Heart left ventricle (tissue), 16 donors: ENCODE results near the gene UGT1A7. TPM values are rescaled to one million over a fixed set of nuclear protein-coding genes. Genes with fewer than 3 reads are reported as not detected.

Experiments used
- ATAC-seq, 4 donors: fragments of 200-7000 bp; cut with Tn5 transposase; one replicate each; pipeline ENCODE4 v1.9.1; 2020 to 2022; ENCODE audit warnings: moderate library complexity in 4 of 4, mild to moderate bottlenecking in 3 of 4, moderate number of reproducible peaks in 1 of 4
- DNase-seq, 5 donors: peaks; one replicate each; pipeline ENCODE4 v3.0.0-alpha.2; 2020
- H3K27ac ChIP-seq, 12 donors: fragments of 200-600 bp; sonication (generic) in 4 of 12; one replicate each; pipeline versions ENCODE4 v1.5.0 to v1.8.0; 2016 to 2022; ENCODE audit warnings: mild to moderate bottlenecking in 2 of 12
- H3K27me3 ChIP-seq, 9 donors: fragments of 200-600 bp; sonication (generic) in 2 of 9; one replicate each; pipeline versions ENCODE4 v1.5.1 to v1.8.0; 2016 to 2022; ENCODE audit warnings: mild to moderate bottlenecking in 3 of 9
- H3K36me3 ChIP-seq, 9 donors: fragments of 200-600 bp; sonication (generic) in 2 of 9; one replicate each; pipeline versions ENCODE4 v1.5.0 to v1.8.0; 2018 to 2022; ENCODE audit warnings: mild to moderate bottlenecking in 2 of 9
- H3K4me1 ChIP-seq, 12 donors: fragments of 200-600 bp; sonication (generic) in 4 of 12; one replicate each; pipeline versions ENCODE4 v1.5.0 to v1.8.0; 2016 to 2022; ENCODE audit warnings: mild to moderate bottlenecking in 3 of 12
- H3K4me3 ChIP-seq, 12 donors: fragments of 200-600 bp; sonication (generic) in 4 of 12; one replicate each; pipeline versions ENCODE4 v1.5.0 to v1.8.0; 2017 to 2022; ENCODE audit warnings: mild to moderate bottlenecking in 9 of 12, moderate library complexity in 4 of 12
- H3K9me3 ChIP-seq, 12 donors: fragments of 200-600 bp; sonication (generic) in 4 of 12; one replicate each; pipeline versions ENCODE4 v1.5.0 to v1.8.0; 2016 to 2022; ENCODE audit warnings: mild to moderate bottlenecking in 1 of 12
- POLR2A ChIP-seq, 2 donors: fragments of 450-650 bp; IDR thresholded peaks; one replicate each; pipeline ENCODE4 v1.6.1; 2017; ENCODE audit warnings: antibody characterized with exemption in 2 of 2, mild to moderate bottlenecking in 2 of 2, moderate library complexity in 2 of 2
- WGBS, 4 donors: extraction: QIAGEN DNeasy Blood & Tissue Kit in 2 of 4; methylation state at CpG; one replicate each; pipeline versions ENCODE4 v1.1.5 to v1.1.7; 2013 to 2018; 5-methylcytosine and 5-hydroxymethylcytosine counted together
- intact Hi-C, 10 donors: fragments of 100-400 bp; cut with DNase I; formaldehyde crosslinking; loops; one replicate each; pipeline versions ENCODE4 v1.11.1 to v1.14.2; 2022
- polyA plus RNA-seq, 2 donors: library from polyadenylated mRNA; stranded (reverse); fragments of 200-250 nt; gene quantifications; one replicate each; pipeline ENCODE4 v1.2.3, GENCODE V29; 2013
- total RNA-seq, 9 donors: library from RNA; depleted of rRNA in 2 of 9; stranded (reverse); fragments of >200 nt in 2 of 9; fragmentation: NEBNext Ultra II Directional in 3 of 9; extraction: Animal tissue kit (Norgen Biotek cat#: 25700) in 3 of 9; gene quantifications; one replicate each; pipeline versions ENCODE4 v1.1.0 to v1.2.4, GENCODE V29; 2016 to 2023
- TF ChIP-seq, protein P1 (sequence below), 12 donors: fragments of 200-600 bp; sonication (generic) in 4 of 12; IDR thresholded peaks; one replicate each; pipeline versions ENCODE4 v1.5.0 to v1.8.0; 2018 to 2022; ENCODE audit warnings: antibody characterized with exemption in 12 of 12, mild to moderate bottlenecking in 5 of 12
- donor health status: ischemic (EF 13 %, LVEDD 7.1; RV severe dilation, severe dysfunction).
- donor health status: healthy with polysubstance abuse.
- donor health status: DM: no; HTN: yes; CAD: no.
- donor health status: DM: no; HTN: no; CAD: no.
- donor health status: ischemic (EF 25% LVEDD 6.9; RV normal size, moderate dysfunction).
- donor health status: ischemic (EF 25% LVEDD 5.7; RV mildly dilated, moderate dysfunction).
- donor health status: healthy.
- donor health status: DM: yes; HTN: yes; CAD: no.
- donor health status: ischemic (EF 35%, LVEDD 5.7; RV mildly dilated, moderate dysfunction).
- donor health status: nonischemic (EF 11% LVEDD 7.7; RV severe dilation, severe dysfunction).
- donor health status: DM: yes; HTN: yes; CAD: no.
- donor health status: PGD.
- donor health status: ischemic (EF 29% LVEDD 5.4; RV normal size, mild dysfunction).
- donor health status: nonischemic (EF 23%, LVEDD 6.1; RV moderate dilation, normal function).

Gene UGT1A7
- total and polyA plus RNA-seq, 11 donors = not detected

DNA sequence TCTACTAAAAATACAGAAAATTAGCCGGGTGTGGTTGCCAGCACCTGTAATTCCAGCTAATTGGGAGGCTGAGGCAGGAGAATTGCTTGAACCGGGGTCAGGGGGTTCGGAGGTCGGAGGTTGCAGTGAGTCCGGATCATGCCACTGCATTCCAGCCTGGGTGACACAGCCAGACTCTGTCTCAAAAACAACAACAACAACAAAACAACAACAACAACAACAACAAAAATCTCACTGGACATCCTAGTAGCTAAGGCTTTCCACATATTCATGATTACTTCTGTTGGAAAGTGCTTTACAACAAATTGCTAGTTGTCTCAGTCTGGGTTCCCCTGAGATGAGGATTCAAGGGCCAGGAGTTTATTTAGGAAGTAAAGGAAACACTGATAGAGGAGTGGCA, 92.2 kb downstream of the UGT1A7 start:
- Histone ChIP-seq H3K27me3 (peaks cover 0 to 5% (median 0%) of the 10 kb centered on the region in 9 donors), H3K4me3 (no peak overlapping the region), H3K9me3 (peaks cover 0 to 4% (median 0%) of the 10 kb centered on the region in 12 donors), H3K36me3 (no peaks in the 10 kb centered on the region), H3K27ac (no peak overlapping the region), H3K4me1 (no peaks in the 10 kb centered on the region)
- no peak for ATAC-seq
- intact Hi-C loops = no loop called here
- DNase-seq = no peak
- 86 to 97% (median 88%) methylated on average over 5 of the region's 5 CpGs for WGBS, 4 donors
- TF ChIP-seq POLR2A (IDR thresholded peaks at IDR 0.05) = no peak
- TF ChIP-seq, protein P1, sequence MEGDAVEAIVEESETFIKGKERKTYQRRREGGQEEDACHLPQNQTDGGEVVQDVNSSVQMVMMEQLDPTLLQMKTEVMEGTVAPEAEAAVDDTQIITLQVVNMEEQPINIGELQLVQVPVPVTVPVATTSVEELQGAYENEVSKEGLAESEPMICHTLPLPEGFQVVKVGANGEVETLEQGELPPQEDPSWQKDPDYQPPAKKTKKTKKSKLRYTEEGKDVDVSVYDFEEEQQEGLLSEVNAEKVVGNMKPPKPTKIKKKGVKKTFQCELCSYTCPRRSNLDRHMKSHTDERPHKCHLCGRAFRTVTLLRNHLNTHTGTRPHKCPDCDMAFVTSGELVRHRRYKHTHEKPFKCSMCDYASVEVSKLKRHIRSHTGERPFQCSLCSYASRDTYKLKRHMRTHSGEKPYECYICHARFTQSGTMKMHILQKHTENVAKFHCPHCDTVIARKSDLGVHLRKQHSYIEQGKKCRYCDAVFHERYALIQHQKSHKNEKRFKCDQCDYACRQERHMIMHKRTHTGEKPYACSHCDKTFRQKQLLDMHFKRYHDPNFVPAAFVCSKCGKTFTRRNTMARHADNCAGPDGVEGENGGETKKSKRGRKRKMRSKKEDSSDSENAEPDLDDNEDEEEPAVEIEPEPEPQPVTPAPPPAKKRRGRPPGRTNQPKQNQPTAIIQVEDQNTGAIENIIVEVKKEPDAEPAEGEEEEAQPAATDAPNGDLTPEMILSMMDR (IDR thresholded peaks at IDR 0.05) = no peak

DNA sequence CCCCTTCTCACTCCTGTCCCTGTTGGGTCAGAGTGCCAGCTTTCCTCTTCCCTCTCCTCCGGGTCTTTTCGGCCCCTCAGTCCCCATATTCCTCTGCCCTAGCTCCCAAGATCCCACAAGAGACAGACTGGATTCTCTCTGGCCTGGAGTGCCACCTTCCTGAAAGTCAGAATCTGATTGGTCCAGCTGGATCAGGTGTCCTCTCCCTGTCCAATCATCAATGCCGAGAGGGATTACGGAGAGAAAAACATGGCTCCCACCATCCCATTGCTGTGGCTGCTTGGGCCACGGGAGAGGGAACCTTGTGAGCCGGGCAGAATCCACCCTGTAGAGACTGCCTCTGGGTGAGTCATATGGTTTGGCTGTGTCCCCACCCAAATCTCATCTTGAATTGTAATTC, 93.7 kb downstream of the UGT1A7 start:
- H3K9me3 ChIP-seq = peaks cover 0 to 6% (median 0%) of the 10 kb centered on the region in 12 donors
- intact Hi-C loops = no loop called here
- 86 to 96% (median 90%) methylated on average over 6 of the region's 6 CpGs for WGBS, 4 donors

DNA sequence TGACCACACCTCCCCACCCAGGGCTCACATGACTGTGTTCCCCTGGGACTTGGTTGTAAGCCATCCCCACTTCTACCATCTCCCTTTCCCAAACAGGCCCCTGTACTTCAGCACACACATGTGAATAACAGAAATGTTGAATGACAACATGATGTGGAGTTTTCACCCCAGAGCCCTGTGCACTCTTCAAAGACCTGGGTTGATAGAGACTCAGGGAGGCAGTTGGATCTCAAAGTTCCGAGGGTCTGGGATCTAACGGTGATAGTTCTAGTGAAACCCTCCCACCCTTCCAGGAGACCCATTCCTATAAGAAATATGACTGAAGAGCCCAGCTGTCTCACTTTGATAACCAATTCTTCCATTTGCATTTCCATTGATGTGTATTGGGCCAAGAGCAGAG, 96.3 kb downstream of the UGT1A7 start, which contains the start of gene MROH2A:
MROH2A (plus strand) TSS at position 301 of the 400 bp plus-strand sequence. CDS start 1,029 bp downstream, outside the sequence.
- H3K27me3 ChIP-seq = peaks cover 0 to 6% (median 0%) of the 10 kb centered on the region in 9 donors
- H3K9me3 ChIP-seq = peaks cover 0 to 10% (median 0%) of the 10 kb centered on the region in 12 donors
- no peak for DNase-seq
- H3K27ac ChIP-seq = no peak within 1 kb of the TSS
- no peak within 1 kb of the TSS for H3K4me3 ChIP-seq
- ATAC-seq = no peak
- 71 to 96% (median 81%) methylated on average over 2 of the region's 2 CpGs for WGBS, 4 donors
- intact Hi-C loops = no loop called here
- H3K36me3 ChIP-seq = no peaks in the 10 kb centered on the region
- no peaks in the 10 kb centered on the region for H3K4me1 ChIP-seq
- no peak for TF ChIP-seq POLR2A (IDR thresholded peaks at IDR 0.05)
- TF ChIP-seq, protein P1 (IDR thresholded peaks at IDR 0.05) = no peak

More for the DNA sequence above, 93.7 kb downstream of the UGT1A7 start:
- Histone ChIP-seq H3K4me1 (no peaks in the 10 kb centered on the region), H3K4me3 (no peak overlapping the region), H3K36me3 (no peaks in the 10 kb centered on the region), H3K27ac (no peak overlapping the region), H3K27me3 (peaks cover 0 to 6% (median 0%) of the 10 kb centered on the region in 9 donors)
- ATAC-seq (no peak), DNase-seq (no peak)
- no peak for TF ChIP-seq POLR2A (IDR thresholded peaks at IDR 0.05)
- TF ChIP-seq, protein P1 (IDR thresholded peaks at IDR 0.05) = no peak

DNA sequence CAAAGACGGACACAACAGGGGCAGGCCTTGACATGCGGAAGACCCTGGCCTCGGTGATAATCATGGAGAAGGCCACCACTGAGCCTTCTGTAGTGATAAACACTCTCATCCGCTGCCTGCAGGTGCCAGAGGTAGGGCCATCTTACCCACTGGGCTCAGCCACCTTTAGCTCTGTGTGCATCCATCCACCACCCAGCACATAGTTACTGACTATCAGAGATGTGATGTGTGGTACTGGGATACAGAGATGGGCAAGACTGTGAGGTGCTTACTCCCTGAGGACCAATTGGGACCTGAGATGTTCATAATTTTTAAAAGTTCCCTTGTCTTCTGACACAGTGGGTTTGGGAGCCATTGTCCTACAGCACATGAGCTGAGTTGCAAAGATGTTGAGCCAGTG, 98.0 kb downstream of the UGT1A7 start:
- intact Hi-C loops = no loop called here
- H3K27me3 ChIP-seq = peaks cover 0 to 6% (median 0%) of the 10 kb centered on the region in 9 donors
- DNase-seq = no peak
- no peaks in the 10 kb centered on the region for H3K4me1 ChIP-seq
- 84 to 92% (median 86%) methylated on average over 2 to 4 of the region's 4 CpGs for WGBS, 4 donors
- H3K9me3 ChIP-seq = peaks cover 0 to 10% (median 0%) of the 10 kb centered on the region in 12 donors
- ATAC-seq = peak in 1 of 4 donors; percentile 31
- H3K4me3 ChIP-seq = no peak overlapping the region
- no peaks in the 10 kb centered on the region for H3K36me3 ChIP-seq
- TF ChIP-seq, protein P1 (IDR thresholded peaks at IDR 0.05) = no peak
- no peak for TF ChIP-seq POLR2A (IDR thresholded peaks at IDR 0.05)
- no peak overlapping the region for H3K27ac ChIP-seq
